Neural cell (in vitro differentiated cells): Measurements from ENCODE around the gene NME8. TPM values are rescaled to one million over a fixed set of nuclear protein-coding genes. Genes with fewer than 3 reads are reported as not detected.
A peak's percentile ranks its signal among the peaks of the same experiment; 100 is the strongest.

Experiments used
- H2AFZ ChIP-seq: fragments of 200-600, 300-800 bp; sonication (generic), shearing (Covaris generic); 2 replicates; pipeline ENCODE4 v1.6.0; 2014; ENCODE audit warnings: low read depth, mild to moderate bottlenecking, antibody characterized with exemption, low read length, moderate library complexity
- H3F3A ChIP-seq: fragments of 200-600 bp; shearing (Covaris generic); 2 replicates; pipeline ENCODE4 v1.6.1; 2016; ENCODE audit warnings: mild to moderate bottlenecking, moderate library complexity, mixed read lengths, antibody characterized with exemption, low read length; ENCODE audit not compliant: insufficient read depth, poor library complexity, severe bottlenecking
- H3K27ac ChIP-seq: fragments of 200-600, 300-800 bp; sonication (generic), shearing (Covaris generic); 2 replicates; pipeline ENCODE4 v1.5.1; 2014; ENCODE audit warnings: mild to moderate bottlenecking, low read length, moderate library complexity
- H3K27me3 ChIP-seq: fragments of 300-800, 200-600 bp; sonication (generic), shearing (Covaris generic); 2 replicates; pipeline ENCODE4 v1.6.0; 2014; ENCODE audit warnings: mild to moderate bottlenecking, low read depth, low read length, moderate library complexity; ENCODE audit not compliant: insufficient read depth
- H3K36me3 ChIP-seq: fragments of 300-800, 200-600 bp; sonication (generic), shearing (Covaris generic); 2 replicates; pipeline ENCODE4 v1.5.1; 2014; ENCODE audit warnings: mild to moderate bottlenecking, antibody characterized with exemption, low read length, moderate library complexity; ENCODE audit not compliant: insufficient read depth
- H3K4me2 ChIP-seq: fragments of 300-800, 200-600 bp; sonication (generic), shearing (Covaris generic); 2 replicates; pipeline ENCODE4 v1.6.0; 2014; ENCODE audit warnings: mild to moderate bottlenecking, low read length
- H3K4me3 ChIP-seq: fragments of 300-800, 200-600 bp; sonication (generic), shearing (Covaris generic); 2 replicates; pipeline ENCODE4 v1.5.1; 2014; ENCODE audit warnings: mild to moderate bottlenecking, low read length, moderate library complexity
- H3K79me2 ChIP-seq: fragments of 200-600 bp; shearing (Covaris generic); replicated peaks from 2 replicates; pipeline ENCODE4 v1.6.0; 2014; ENCODE audit warnings: mild to moderate bottlenecking, low read length, moderate library complexity; ENCODE audit not compliant: insufficient read depth
- H3K9ac ChIP-seq: fragments of 300-800, 200-600 bp; sonication (generic), shearing (Covaris generic); 2 replicates; pipeline ENCODE4 v1.6.1; 2016; ENCODE audit warnings: mild to moderate bottlenecking, low read length, mixed read lengths
- H3K9me2 ChIP-seq: fragments of 200-600 bp; shearing (Covaris generic); 2 replicates; pipeline ENCODE4 v1.6.1; 2016; ENCODE audit warnings: mild to moderate bottlenecking, low read length, mixed read lengths; ENCODE audit not compliant: insufficient read depth
- H3K9me3 ChIP-seq: fragments of 200-600, 300-800 bp; sonication (generic), shearing (Covaris generic); 2 replicates; pipeline ENCODE4 v1.6.1; 2016; ENCODE audit warnings: mild to moderate bottlenecking, mixed run types, low read length, moderate library complexity, mixed read lengths
- H4K20me1 ChIP-seq: fragments of 200-600 bp; shearing (Covaris generic); 2 replicates; pipeline ENCODE4 v1.6.1; 2016; ENCODE audit warnings: mild to moderate bottlenecking, mixed run types; ENCODE audit not compliant: insufficient read depth
- EP300 ChIP-seq: fragments of 450-650 bp; conservative IDR thresholded peaks from 2 replicates; pipeline ENCODE4 v1.6.1; 2014; ENCODE audit warnings: antibody characterized with exemption, mild to moderate bottlenecking, moderate library complexity; ENCODE audit not compliant: poor library complexity, severe bottlenecking
- EZH2 ChIP-seq: fragments of 200-600, 300-800 bp; shearing (Covaris generic), sonication (generic); IDR thresholded peaks from 2 replicates; pipeline ENCODE4 v1.6.1; 2014; ENCODE audit warnings: antibody characterized with exemption, low read length, borderline replicate concordance, mild to moderate bottlenecking; ENCODE audit not compliant: insufficient read depth, poor library complexity, severe bottlenecking
- MXI1 ChIP-seq: fragments of 450-650 bp; conservative IDR thresholded peaks from 2 replicates; pipeline ENCODE4 v1.6.1; 2014; ENCODE audit warnings: antibody characterized with exemption, mild to moderate bottlenecking; ENCODE audit not compliant: poor library complexity, severe bottlenecking
- POLR2AphosphoS5 ChIP-seq: IDR thresholded peaks from 2 replicates; pipeline ENCODE4 v1.6.1; 2012
- RAD21 ChIP-seq: fragments of 450-650 bp; conservative IDR thresholded peaks from 2 replicates; pipeline ENCODE4 v1.6.1; 2014; ENCODE audit warnings: antibody characterized with exemption, mild to moderate bottlenecking, moderate library complexity
- REST ChIP-seq: IDR thresholded peaks from 2 replicates; pipeline ENCODE4 v1.6.1; 2012; ENCODE audit warnings: borderline replicate concordance
- SMC3 ChIP-seq: fragments of 450-650 bp; conservative IDR thresholded peaks from 2 replicates; pipeline ENCODE4 v1.6.1; 2014; ENCODE audit warnings: antibody characterized with exemption, mild to moderate bottlenecking, moderate library complexity; ENCODE audit not compliant: poor library complexity
- TAF1 ChIP-seq: IDR thresholded peaks from 2 replicates; pipeline ENCODE4 v1.6.1; 2012; ENCODE audit warnings: low read depth
- polyA plus RNA-seq: library from polyadenylated mRNA; depleted of rRNA; stranded (reverse); fragments of >200 nt; gene quantifications from 2 replicates; pipeline ENCODE4 v1.2.3, GENCODE V29; 2014
- TF ChIP-seq, protein P1 (sequence below): fragments of 450-650 bp; IDR thresholded peaks from 2 replicates; pipeline ENCODE4 v1.5.1; 2014; ENCODE audit warnings: antibody characterized with exemption, mild to moderate bottlenecking, moderate library complexity; ENCODE audit not compliant: poor library complexity, severe bottlenecking

Gene NME8
- polyA plus RNA-seq, 1 donor from 2014 or later: not detected

DNA sequence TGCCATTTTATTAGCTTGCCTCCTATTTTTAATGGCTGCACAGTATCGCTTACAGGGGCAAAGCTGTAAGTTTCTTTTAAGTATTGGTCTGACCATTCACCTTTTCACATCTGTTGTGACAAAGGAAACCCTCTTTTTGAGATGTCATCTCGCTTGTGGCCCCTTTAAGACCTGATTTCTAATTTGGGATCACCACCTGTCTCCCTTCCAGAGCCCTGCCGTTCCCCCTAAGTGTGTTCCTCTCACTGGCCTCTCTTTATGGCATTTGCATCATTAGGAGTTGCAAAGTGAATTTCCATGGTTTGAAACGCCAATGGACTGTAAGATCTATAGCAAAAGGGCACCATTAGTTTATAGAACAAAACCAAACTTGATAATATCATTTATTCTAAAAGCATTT is 73.5 kb downstream of the NME8 start:
- Histone ChIP-seq H3K27me3 (peaks cover 53% of the 10 kb centered on the region), H3K9me3 (no peaks in the 10 kb centered on the region), H3K79me2 (no peaks in the 10 kb centered on the region), H3K4me2 (no peak overlapping the region), H2AFZ (no peak overlapping the region), H3K9me2 (no peaks in the 10 kb centered on the region), H3F3A (no peaks in the 10 kb centered on the region), H4K20me1 (no peaks in the 10 kb centered on the region), H3K4me3 (peak overlapping the region; percentile 72), H3K9ac (no peak overlapping the region), H3K27ac (no peak overlapping the region), H3K36me3 (no peaks in the 10 kb centered on the region)
- no peak for TF ChIP-seq TAF1
- TF ChIP-seq REST: no peak
- no peak for TF ChIP-seq EZH2
- no peak for TF ChIP-seq EP300
- TF ChIP-seq MXI1: no peak
- TF ChIP-seq, protein P1, sequence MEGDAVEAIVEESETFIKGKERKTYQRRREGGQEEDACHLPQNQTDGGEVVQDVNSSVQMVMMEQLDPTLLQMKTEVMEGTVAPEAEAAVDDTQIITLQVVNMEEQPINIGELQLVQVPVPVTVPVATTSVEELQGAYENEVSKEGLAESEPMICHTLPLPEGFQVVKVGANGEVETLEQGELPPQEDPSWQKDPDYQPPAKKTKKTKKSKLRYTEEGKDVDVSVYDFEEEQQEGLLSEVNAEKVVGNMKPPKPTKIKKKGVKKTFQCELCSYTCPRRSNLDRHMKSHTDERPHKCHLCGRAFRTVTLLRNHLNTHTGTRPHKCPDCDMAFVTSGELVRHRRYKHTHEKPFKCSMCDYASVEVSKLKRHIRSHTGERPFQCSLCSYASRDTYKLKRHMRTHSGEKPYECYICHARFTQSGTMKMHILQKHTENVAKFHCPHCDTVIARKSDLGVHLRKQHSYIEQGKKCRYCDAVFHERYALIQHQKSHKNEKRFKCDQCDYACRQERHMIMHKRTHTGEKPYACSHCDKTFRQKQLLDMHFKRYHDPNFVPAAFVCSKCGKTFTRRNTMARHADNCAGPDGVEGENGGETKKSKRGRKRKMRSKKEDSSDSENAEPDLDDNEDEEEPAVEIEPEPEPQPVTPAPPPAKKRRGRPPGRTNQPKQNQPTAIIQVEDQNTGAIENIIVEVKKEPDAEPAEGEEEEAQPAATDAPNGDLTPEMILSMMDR: no peak
- TF ChIP-seq POLR2AphosphoS5: no peak
- no peak for TF ChIP-seq RAD21
- no peak for TF ChIP-seq SMC3

GRCh38 chr7:37923996-37924395 is 75.6 kb downstream of the NME8 start:
- TF ChIP-seq POLR2AphosphoS5 (no peak), MXI1 (no peak), EZH2 (no peak), EP300 (no peak), SMC3 (no peak), TAF1 (no peak), REST (no peak), RAD21 (no peak)
- TF ChIP-seq, protein P1: no peak
- Histone ChIP-seq H3K36me3 (no peaks in the 10 kb centered on the region), H3K79me2 (no peaks in the 10 kb centered on the region), H3K4me3 (no peak overlapping the region), H3K9me2 (no peaks in the 10 kb centered on the region), H3F3A (no peaks in the 10 kb centered on the region), H3K27me3 (peaks cover 32% of the 10 kb centered on the region), H4K20me1 (no peaks in the 10 kb centered on the region), H2AFZ (no peak overlapping the region), H3K4me2 (no peak overlapping the region), H3K9ac (no peak overlapping the region), H3K27ac (no peak overlapping the region), H3K9me3 (no peaks in the 10 kb centered on the region)
